Measurements from ENCODE around the gene KIF6.

The KIF6 gene

DNA sequence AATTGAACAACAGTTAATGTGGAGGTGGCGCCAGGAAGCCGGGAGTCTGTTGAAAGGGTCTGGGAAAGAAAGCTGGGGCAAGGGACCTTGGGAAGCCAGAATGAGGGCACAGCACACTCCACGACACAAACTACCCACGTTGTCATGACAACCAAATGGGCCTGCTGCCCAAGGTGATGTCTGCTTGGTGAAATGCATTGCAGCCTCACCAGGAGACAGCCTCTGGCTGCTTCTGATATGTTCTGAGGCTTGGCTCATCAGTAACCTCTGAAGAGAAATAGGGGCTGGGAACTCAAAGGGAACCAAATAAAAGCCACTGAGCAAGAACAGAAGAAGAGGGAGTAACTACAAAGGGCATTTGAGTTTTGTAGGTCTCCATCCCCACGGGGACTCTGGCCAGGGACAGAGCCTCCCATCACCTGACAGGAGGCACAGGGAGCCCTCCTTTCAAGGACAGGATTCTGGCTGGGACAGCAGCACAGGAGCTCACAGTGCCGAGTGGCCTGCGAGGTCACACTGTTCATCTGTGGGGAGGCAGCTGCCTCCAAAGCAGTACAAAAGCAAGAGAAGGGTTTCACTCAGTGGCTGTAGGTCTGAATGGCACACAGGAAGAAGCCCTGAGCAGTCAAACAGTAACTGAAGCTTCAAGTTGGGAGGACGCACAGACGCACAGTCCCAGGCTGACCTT lies 358.1 kb downstream of the KIF6 start:
- Histone ChIP-seq H3K36me3 (ENCODE audit: insufficient read depth, low read length) (no peaks in the 10 kb centered on the region), H3K9ac (ENCODE audit: low read depth, low read length, poor library complexity, severe bottlenecking) (no peak overlapping the region), H3K27me3 (ENCODE audit: insufficient read depth, low read length, poor library complexity, severe bottlenecking) (no peaks in the 10 kb centered on the region), H3F3A (ENCODE audit: low read depth) (no peaks in the 10 kb centered on the region), H3K4me3 (ENCODE audit: low read length, poor library complexity, severe bottlenecking) (no peak overlapping the region), H3K79me2 (ENCODE audit: insufficient read depth, low read length) (no peaks in the 10 kb centered on the region), H4K20me1 (ENCODE audit: insufficient read depth, low read length, poor library complexity, severe bottlenecking) (no peaks in the 10 kb centered on the region), H3K9me3 (ENCODE audit: insufficient read depth, low read depth, low read length) (no peaks in the 10 kb centered on the region), H3K9me2 (replicated peaks; ENCODE audit: low read depth, low read length) (no peaks in the 10 kb centered on the region), H3K4me2 (ENCODE audit: low read depth, low read length, poor library complexity, severe bottlenecking) (no peak overlapping the region), H3K4me1 (ENCODE audit: insufficient read depth, low read length, poor library complexity, severe bottlenecking) (peaks cover 3% of the 10 kb centered on the region), H2AFZ (ENCODE audit: low read length) (no peak overlapping the region)
- TF ChIP-seq, protein P1, sequence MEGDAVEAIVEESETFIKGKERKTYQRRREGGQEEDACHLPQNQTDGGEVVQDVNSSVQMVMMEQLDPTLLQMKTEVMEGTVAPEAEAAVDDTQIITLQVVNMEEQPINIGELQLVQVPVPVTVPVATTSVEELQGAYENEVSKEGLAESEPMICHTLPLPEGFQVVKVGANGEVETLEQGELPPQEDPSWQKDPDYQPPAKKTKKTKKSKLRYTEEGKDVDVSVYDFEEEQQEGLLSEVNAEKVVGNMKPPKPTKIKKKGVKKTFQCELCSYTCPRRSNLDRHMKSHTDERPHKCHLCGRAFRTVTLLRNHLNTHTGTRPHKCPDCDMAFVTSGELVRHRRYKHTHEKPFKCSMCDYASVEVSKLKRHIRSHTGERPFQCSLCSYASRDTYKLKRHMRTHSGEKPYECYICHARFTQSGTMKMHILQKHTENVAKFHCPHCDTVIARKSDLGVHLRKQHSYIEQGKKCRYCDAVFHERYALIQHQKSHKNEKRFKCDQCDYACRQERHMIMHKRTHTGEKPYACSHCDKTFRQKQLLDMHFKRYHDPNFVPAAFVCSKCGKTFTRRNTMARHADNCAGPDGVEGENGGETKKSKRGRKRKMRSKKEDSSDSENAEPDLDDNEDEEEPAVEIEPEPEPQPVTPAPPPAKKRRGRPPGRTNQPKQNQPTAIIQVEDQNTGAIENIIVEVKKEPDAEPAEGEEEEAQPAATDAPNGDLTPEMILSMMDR (conservative IDR thresholded peaks at IDR 0.05; ENCODE audit: low read length), result no peak

DNA sequence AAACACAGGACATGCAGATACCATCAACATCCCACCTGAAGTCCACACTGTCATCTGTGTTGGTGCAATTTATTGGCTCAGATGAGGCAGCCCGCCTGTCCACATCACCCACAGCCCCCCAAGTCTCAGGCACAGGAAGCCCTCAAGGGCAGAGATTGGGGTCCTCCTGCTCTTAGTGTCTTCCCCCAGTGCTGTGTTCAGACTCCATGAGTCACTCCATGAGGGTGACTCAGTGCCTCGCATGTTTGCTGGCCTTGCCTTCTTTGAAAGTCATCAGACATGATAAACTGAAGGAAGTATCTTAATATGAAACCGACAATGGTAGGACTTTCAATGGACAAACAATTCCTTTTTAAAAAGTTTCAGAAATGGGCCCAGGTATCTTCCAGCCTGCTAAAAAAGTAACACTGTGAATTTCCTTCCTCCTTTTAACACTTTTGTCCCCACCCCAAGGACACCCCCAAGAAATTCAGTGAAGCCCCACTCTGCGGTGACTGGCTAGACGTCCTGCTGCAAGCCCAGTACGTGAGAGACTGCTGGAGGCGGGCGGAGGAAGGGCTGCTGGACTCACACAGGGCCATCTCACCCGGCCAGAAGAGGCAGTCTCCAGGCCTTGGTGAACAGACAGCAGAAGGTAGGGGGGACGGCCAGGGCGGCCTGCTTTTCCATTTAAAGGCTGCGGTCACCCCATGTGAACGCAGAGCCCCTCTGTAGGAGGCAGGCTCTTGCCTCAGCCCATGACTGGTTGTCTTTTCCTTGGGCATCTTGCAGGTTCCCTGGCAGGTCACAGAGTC lies 359.7 kb downstream of the KIF6 start:
- H3K4me1 ChIP-seq (ENCODE audit: insufficient read depth, low read length, poor library complexity, severe bottlenecking), result peaks cover 3% of the 10 kb centered on the region
- H3K4me2 ChIP-seq (ENCODE audit: low read depth, low read length, poor library complexity, severe bottlenecking), result no peak overlapping the region
- H3K9me3 ChIP-seq (ENCODE audit: insufficient read depth, low read depth, low read length), result no peaks in the 10 kb centered on the region
- no peaks in the 10 kb centered on the region for H3F3A ChIP-seq (ENCODE audit: low read depth)
- no peak overlapping the region for H2AFZ ChIP-seq (ENCODE audit: low read length)
- H3K9me2 ChIP-seq (replicated peaks; ENCODE audit: low read depth, low read length), result no peaks in the 10 kb centered on the region
- H3K36me3 ChIP-seq (ENCODE audit: insufficient read depth, low read length), result no peaks in the 10 kb centered on the region
- no peak overlapping the region for H3K4me3 ChIP-seq (ENCODE audit: low read length, poor library complexity, severe bottlenecking)
- H3K9ac ChIP-seq (ENCODE audit: low read depth, low read length, poor library complexity, severe bottlenecking), result no peak overlapping the region
- H3K27me3 ChIP-seq (ENCODE audit: insufficient read depth, low read length, poor library complexity, severe bottlenecking), result no peaks in the 10 kb centered on the region
- H4K20me1 ChIP-seq (ENCODE audit: insufficient read depth, low read length, poor library complexity, severe bottlenecking), result no peaks in the 10 kb centered on the region
- no peaks in the 10 kb centered on the region for H3K79me2 ChIP-seq (ENCODE audit: insufficient read depth, low read length)
- TF ChIP-seq EZH2phosphoT487 (IDR thresholded peaks at IDR 0.05; ENCODE audit: borderline replicate concordance), result no peak
- TF ChIP-seq, protein P1 (conservative IDR thresholded peaks at IDR 0.05; ENCODE audit: low read length), result no peak

DNA sequence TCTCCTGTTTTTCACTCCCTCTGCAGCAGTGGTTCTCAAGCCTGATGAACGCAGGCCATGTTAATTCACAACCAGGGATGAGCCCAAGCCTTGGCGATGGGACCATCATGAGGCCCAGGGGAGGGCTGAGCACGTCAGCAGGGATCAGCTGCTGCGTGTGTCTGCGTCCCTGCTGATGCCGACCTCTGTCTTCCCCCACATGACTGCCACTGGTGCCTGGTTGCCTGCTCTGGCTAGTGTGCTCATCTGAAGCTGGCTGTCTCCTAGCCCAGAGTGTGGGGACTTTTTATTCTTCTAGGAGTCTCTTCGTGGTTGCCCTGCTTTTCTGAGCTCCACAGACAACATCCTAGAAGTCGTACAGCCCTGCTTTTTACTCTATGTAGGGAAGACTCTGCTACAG lies 361.9 kb downstream of the KIF6 start:
- no peak overlapping the region for H2AFZ ChIP-seq (ENCODE audit: low read length)
- H3K9me3 ChIP-seq (ENCODE audit: insufficient read depth, low read depth, low read length), result no peaks in the 10 kb centered on the region
- no peaks in the 10 kb centered on the region for H4K20me1 ChIP-seq (ENCODE audit: insufficient read depth, low read length, poor library complexity, severe bottlenecking)
- H3K4me3 ChIP-seq (ENCODE audit: low read length, poor library complexity, severe bottlenecking), result no peak overlapping the region
- H3K4me2 ChIP-seq (ENCODE audit: low read depth, low read length, poor library complexity, severe bottlenecking), result no peak overlapping the region
- H3K9me2 ChIP-seq (replicated peaks; ENCODE audit: low read depth, low read length), result no peaks in the 10 kb centered on the region
- no peaks in the 10 kb centered on the region for H3F3A ChIP-seq (ENCODE audit: low read depth)
- no peaks in the 10 kb centered on the region for H3K36me3 ChIP-seq (ENCODE audit: insufficient read depth, low read length)
- no peak for TF ChIP-seq EZH2phosphoT487 (IDR thresholded peaks at IDR 0.05; ENCODE audit: borderline replicate concordance)
- TF ChIP-seq, protein P1 (conservative IDR thresholded peaks at IDR 0.05; ENCODE audit: low read length), result no peak
- H3K4me1 ChIP-seq (ENCODE audit: insufficient read depth, low read length, poor library complexity, severe bottlenecking), result peaks cover 3% of the 10 kb centered on the region
- H3K79me2 ChIP-seq (ENCODE audit: insufficient read depth, low read length), result no peaks in the 10 kb centered on the region
- H3K9ac ChIP-seq (ENCODE audit: low read depth, low read length, poor library complexity, severe bottlenecking), result no peak overlapping the region
- no peaks in the 10 kb centered on the region for H3K27me3 ChIP-seq (ENCODE audit: insufficient read depth, low read length, poor library complexity, severe bottlenecking)

Data from Loucy (cell line).